PC-3 (cell line): Measurements from ENCODE around the gene RBM33. TPM values are rescaled to one million over a fixed set of nuclear protein-coding genes. Genes with fewer than 3 reads are reported as not detected.

Experiments
- ATAC-seq: fragments of 200-7000 bp; cut with Tn5 transposase; 2 replicates; pipeline ENCODE4 v1.9.1; 2020; ENCODE audit warnings: mild to moderate bottlenecking, moderate library complexity
- BruUV-seq: library from RNA; stranded (reverse); fragments of 400-500 nt; replicated peaks from 2 replicates; lab custom pipeline; 2021; lab: Mats Ljungman, UMichigan
- CTCF ChIA-PET: fragments of 300-600 bp; sonication (Branson Sonifier 250); formaldehyde crosslinking; loops from one replicate; lab custom pipeline; 2022; ENCODE audit warnings: antibody characterized with exemption; lab: Charles Lee
- POLR2A ChIA-PET: fragments of 300-600 bp; sonication (Branson Sonifier 250); formaldehyde crosslinking; loops from one replicate; lab custom pipeline; 2022; ENCODE audit warnings: antibody characterized with exemption; ENCODE audit not compliant: unreplicated experiment; lab: Charles Lee
- DNase-seq: peaks from one replicate; pipeline ENCODE4 v3.0.0-alpha.2; 2015
- H2AFZ ChIP-seq: fragments of 300-600 bp; sonication (generic); 2 replicates; pipeline ENCODE4 v1.6.0; 2016; ENCODE audit warnings: antibody characterized with exemption, low read length
- H3F3A ChIP-seq: fragments of 300-600 bp; sonication (generic); one replicate; pipeline ENCODE4 v1.6.0; 2017; ENCODE audit warnings: antibody characterized with exemption, low read length, control low read depth, mild to moderate bottlenecking; ENCODE audit not compliant: unreplicated experiment
- H3K27ac ChIP-seq: fragments of 300-600 bp; sonication (generic); 2 replicates; pipeline ENCODE4 v1.5.1; 2016; ENCODE audit warnings: mild to moderate bottlenecking, low read length
- H3K27me3 ChIP-seq: fragments of 300-600 bp; sonication (generic); 2 replicates; pipeline ENCODE4 v1.6.1; 2016; ENCODE audit warnings: low read length, mixed read lengths
- H3K36me3 ChIP-seq: fragments of 300-600 bp; sonication (generic); 2 replicates; pipeline ENCODE4 v1.6.1; 2016; ENCODE audit warnings: low read depth, mixed run types, low read length, mixed read lengths
- H3K4me1 ChIP-seq: fragments of 300-600 bp; sonication (generic); 2 replicates; pipeline ENCODE4 v1.5.1; 2016; ENCODE audit warnings: low read length; ENCODE audit not compliant: insufficient read depth
- H3K4me2 ChIP-seq: fragments of 300-600 bp; sonication (generic); 2 replicates; pipeline ENCODE4 v1.6.0; 2016; ENCODE audit warnings: low read length
- H3K4me3 ChIP-seq: fragments of 300-600 bp; sonication (generic); 2 replicates; pipeline ENCODE4 v1.5.1; 2016; ENCODE audit warnings: mild to moderate bottlenecking, low read length, mixed read lengths
- H3K79me2 ChIP-seq: fragments of 300-600 bp; sonication (generic); 2 replicates; pipeline ENCODE4 v1.6.1; 2017; ENCODE audit warnings: low read length, mixed read lengths
- H3K9ac ChIP-seq: fragments of 300-600 bp; sonication (generic); 2 replicates; pipeline ENCODE4 v1.6.0; 2016; ENCODE audit warnings: mild to moderate bottlenecking, low read length
- H3K9me2 ChIP-seq: fragments of 300-600 bp; sonication (generic); replicated peaks from 2 replicates; pipeline ENCODE4 v1.6.1; 2016; ENCODE audit warnings: mixed run types, low read length, mixed read lengths
- H3K9me3 ChIP-seq: fragments of 300-600 bp; sonication (generic); 2 replicates; pipeline ENCODE4 v1.6.1; 2016; ENCODE audit warnings: low read length, mixed read lengths
- H4K20me1 ChIP-seq: fragments of 300-600 bp; sonication (generic); 2 replicates; pipeline ENCODE4 v1.6.1; 2016; ENCODE audit warnings: low read length, mixed read lengths
- CTCF ChIP-seq: fragments of 300-600 bp; sonication (generic); conservative IDR thresholded peaks from 2 replicates; pipeline ENCODE4 v1.5.1; 2017; ENCODE audit warnings: antibody characterized with exemption, low read depth, mild to moderate bottlenecking, low read length
- EZH2 ChIP-seq: fragments of 300-600 bp; sonication (generic); IDR thresholded peaks from one replicate; pipeline ENCODE4 v1.6.1; 2017; ENCODE audit warnings: antibody characterized with exemption, mild to moderate bottlenecking, low read length; ENCODE audit not compliant: unreplicated experiment
- EZH2phosphoT487 ChIP-seq: fragments of 300-600 bp; sonication (generic); IDR thresholded peaks from 2 replicates; pipeline ENCODE4 v1.6.1; 2018; ENCODE audit warnings: mild to moderate bottlenecking, antibody characterized with exemption, low read length, borderline replicate concordance
- intact Hi-C: fragments of 100-400 bp; cut with micrococcal nuclease; formaldehyde crosslinking; loops from 2 replicates; pipeline ENCODE4 v1.9.0; 2023
- total RNA-seq: library from RNA; depleted of rRNA; stranded (reverse); fragments of >200 nt; gene quantifications from 2 replicates; pipeline ENCODE4 v1.2.3, GENCODE V29; 2014

RBM33 gene
- total RNA-seq, 1 experiment from 2014 or later = 25.3 TPM

- Histone ChIP-seq H4K20me1 (no peaks in the 10 kb centered on the region), H3K9me3 (no peaks in the 10 kb centered on the region), H3K4me3 (peak overlapping the region; percentile 68), H3K27me3 (peaks cover 20% of the 10 kb centered on the region), H3K9me2 (no peaks in the 10 kb centered on the region), H3K9ac (no peak overlapping the region), H2AFZ (peak overlapping the region; percentile 87), H3F3A (no peaks in the 10 kb centered on the region), H3K4me1 (peaks cover 13% of the 10 kb centered on the region; the same call in 1 of the 2 replicates), H3K79me2 (no peaks in the 10 kb centered on the region), H3K27ac (no peak overlapping the region), H3K36me3 (no peaks in the 10 kb centered on the region), H3K4me2 (peak overlapping the region; percentile 96)
- DNase-seq = peak; percentile 76
- CTCF ChIA-PET = interaction anchor here (0.6 kb wide), 1 partner anchor 31 kb away, joined by 3 read pairs; no protein-coding TSS in a partner anchor
- POLR2A ChIA-PET = no interaction called here
- intact Hi-C loops = loop anchor here (2.0 to 5.0 kb wide), 3 partner anchors 352 to 957 kb away; no protein-coding TSS in a partner anchor
- peak; percentile 72 for ATAC-seq
- TF ChIP-seq EZH2phosphoT487 = no peak
- no peak for TF ChIP-seq EZH2
- TF ChIP-seq CTCF = peak; percentile 56
- BruUV-seq = no TSS peak
Measured at GRCh38 chr7:155804897-155805825, 160.7 kb downstream of the RBM33 start.

GRCh38 chr7:155805826-155806095 lies 161.3 kb downstream of the RBM33 start:
- Histone ChIP-seq H3K27ac (no peak overlapping the region), H3F3A (no peaks in the 10 kb centered on the region), H3K4me3 (peak overlapping the region; percentile 68), H3K36me3 (no peaks in the 10 kb centered on the region), H2AFZ (peak overlapping the region; percentile 87), H3K79me2 (no peaks in the 10 kb centered on the region), H3K27me3 (peaks cover 26% of the 10 kb centered on the region), H4K20me1 (no peaks in the 10 kb centered on the region), H3K9ac (no peak overlapping the region), H3K4me2 (peak overlapping the region; percentile 96), H3K4me1 (peaks cover 13% of the 10 kb centered on the region; the same call in 1 of the 2 replicates), H3K9me3 (no peaks in the 10 kb centered on the region), H3K9me2 (no peaks in the 10 kb centered on the region)
- intact Hi-C loops = loop anchor here (2.0 kb wide), 2 partner anchors 351 to 667 kb away; no protein-coding TSS in a partner anchor
- BruUV-seq = no TSS peak
- ATAC-seq = no peak; the same call in 1 of the 2 replicates
- POLR2A ChIA-PET = no interaction called here
- CTCF ChIA-PET = no interaction called here
- no peak for DNase-seq
- no peak for TF ChIP-seq CTCF
- TF ChIP-seq EZH2phosphoT487 = no peak
